GM12873 (cell line): ENCODE results near the gene DAPK1.

Source experiments
- TF ChIP-seq, protein P1 (sequence below): IDR thresholded peaks from 2 replicates; pipeline ENCODE4 v1.5.1; 2012; ENCODE audit warnings: low read depth, mild to moderate bottlenecking, moderate library complexity, low read length, control low read depth; ENCODE audit not compliant: insufficient read depth; ENCODE audit errors: missing control alignments

The DAPK1 gene

DNA sequence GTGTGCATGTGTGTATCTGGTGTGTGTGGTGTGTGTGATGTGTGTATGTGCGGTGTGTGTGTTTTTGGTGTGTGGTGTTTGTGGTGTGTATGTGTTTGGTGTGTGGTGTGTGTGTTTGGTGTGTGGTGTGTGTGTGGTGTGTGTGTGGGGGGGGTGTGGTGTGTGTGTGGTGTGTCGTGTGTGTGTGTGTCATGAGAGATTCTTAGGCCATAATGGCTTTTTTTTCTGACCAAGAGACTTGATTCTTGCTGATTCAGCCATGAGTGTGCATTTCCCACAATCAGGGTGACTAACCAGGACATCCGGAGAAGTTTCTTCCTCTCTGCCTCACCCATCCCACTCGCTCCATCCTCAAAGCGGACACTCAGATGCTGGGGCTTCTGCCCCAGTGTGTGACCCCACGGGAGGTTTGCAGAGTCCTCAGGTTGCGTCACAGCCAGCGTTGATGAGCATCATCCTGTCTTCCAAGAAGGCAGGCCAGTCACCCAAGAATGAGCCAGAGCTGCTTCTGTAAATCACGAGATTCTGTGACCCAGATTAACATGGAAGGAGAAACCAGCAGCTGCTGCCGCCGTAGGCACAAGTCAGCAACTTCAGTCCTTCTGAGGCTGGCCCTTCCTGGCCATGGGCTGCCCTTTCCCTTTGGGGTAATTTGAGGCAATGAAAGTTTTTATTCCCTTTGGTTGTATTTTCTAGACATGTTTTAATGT is 215.8 kb downstream of the DAPK1 start:
- TF ChIP-seq, protein P1, sequence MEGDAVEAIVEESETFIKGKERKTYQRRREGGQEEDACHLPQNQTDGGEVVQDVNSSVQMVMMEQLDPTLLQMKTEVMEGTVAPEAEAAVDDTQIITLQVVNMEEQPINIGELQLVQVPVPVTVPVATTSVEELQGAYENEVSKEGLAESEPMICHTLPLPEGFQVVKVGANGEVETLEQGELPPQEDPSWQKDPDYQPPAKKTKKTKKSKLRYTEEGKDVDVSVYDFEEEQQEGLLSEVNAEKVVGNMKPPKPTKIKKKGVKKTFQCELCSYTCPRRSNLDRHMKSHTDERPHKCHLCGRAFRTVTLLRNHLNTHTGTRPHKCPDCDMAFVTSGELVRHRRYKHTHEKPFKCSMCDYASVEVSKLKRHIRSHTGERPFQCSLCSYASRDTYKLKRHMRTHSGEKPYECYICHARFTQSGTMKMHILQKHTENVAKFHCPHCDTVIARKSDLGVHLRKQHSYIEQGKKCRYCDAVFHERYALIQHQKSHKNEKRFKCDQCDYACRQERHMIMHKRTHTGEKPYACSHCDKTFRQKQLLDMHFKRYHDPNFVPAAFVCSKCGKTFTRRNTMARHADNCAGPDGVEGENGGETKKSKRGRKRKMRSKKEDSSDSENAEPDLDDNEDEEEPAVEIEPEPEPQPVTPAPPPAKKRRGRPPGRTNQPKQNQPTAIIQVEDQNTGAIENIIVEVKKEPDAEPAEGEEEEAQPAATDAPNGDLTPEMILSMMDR = no peak

- TF ChIP-seq, protein P1 = no peak
Observed at GRCh38 chr9:87713988-87714330, 216.3 kb downstream of the DAPK1 start.

GRCh38 chr9:87714819-87715218 is 217.2 kb downstream of the DAPK1 start:
- TF ChIP-seq, protein P1 = no peak

GRCh38 chr9:87716141-87716540 is 218.5 kb downstream of the DAPK1 start:
- TF ChIP-seq, protein P1 = no peak

GRCh38 chr9:87717456-87717855 is 219.8 kb downstream of the DAPK1 start:
- TF ChIP-seq, protein P1 = no peak

DNA sequence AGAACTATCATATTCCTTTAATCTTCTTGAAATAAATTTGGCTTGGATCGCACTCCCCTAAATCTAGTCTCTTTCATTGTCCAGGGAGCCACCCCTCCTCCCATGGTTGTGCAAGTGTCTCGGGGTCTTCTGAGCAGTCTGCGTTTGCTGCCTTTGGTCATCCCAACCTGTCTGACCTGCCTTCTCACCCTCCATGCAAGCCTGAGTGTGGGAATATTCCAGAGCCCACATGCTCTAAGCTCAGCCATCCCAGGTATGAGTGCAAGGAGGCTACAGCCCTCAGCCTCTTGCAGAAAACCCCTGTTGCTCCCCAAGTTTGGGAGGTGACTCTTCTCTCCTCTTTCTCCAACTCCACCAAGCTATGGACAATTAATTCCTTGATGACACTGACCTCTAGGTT is 220.6 kb downstream of the DAPK1 start:
- TF ChIP-seq, protein P1 = no peak

DNA sequence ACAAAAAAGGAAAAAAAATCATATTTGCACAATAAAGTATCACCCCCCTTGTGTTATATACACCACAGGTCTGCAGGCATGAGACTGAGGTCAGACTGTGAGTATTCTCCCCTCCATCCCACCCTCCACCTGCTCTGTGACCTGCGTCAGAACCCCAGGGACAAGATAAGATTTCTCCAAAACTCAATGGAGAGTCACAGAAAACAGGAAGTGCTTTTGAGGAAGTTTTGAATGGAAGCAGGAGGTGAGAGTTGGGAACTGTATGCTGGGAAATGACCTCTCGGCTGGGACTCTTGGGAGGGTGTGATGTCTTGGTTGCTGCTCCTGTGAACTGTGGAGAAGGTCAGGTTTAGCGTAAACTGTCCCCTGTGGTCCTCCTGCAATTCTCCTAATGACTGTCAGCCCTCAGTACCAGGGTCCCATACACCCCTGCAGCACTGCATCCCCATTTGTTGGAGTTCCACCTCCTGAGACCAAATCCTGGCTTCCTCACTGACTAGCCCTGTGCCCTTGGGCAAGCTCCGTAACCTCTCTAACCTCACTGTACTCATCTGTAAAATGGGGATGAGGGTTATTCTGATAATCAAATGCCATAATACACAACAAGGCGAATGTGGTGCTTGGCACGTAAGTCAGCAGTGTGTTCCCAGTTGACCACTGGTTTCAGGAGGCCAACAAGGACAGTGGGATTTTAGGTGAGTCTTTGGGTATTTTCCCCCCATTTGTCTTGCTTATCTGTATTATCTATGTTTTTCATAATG is 221.4 kb downstream of the DAPK1 start:
- TF ChIP-seq, protein P1 = no peak
